Activated CD4-positive, alpha-beta T cell treated with anti-CD3 and anti-CD28 coated beads for 48 hours (primary cell): ENCODE measurements around the gene HCAR1.
"Not testable (repeated sequence)": the region's sequence is repeated elsewhere in the genome, so short reads cannot be mapped to it uniquely, and the experiment has no call there.

Experiments
- DNase-seq: peaks from one replicate; pipeline ENCODE4 v3.0.0-alpha.2; 2020

HCAR1 gene

DNA sequence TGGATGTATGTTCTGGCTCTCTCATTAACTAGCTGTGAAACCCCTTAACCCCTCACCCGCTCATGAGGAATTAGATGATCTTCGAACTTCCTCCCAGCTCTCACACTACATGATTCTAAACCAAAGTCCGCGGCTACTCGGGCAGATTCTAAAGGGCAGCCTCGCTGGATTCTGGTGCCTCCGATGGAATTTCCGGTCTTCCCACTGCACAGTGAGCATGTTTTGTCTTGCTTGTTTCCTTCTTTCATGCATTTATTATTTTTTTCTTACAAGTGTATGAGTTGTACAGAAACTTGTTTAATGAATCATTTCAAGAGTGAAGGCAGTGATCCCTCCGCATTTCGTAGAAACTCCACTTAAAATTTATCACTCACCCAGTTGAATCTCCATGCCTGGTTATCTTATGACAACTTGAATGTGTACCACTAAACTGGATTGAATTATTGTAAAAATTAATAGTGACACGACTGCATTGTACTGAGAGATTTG, 9.5 kb downstream of the HCAR1 start:
- no peak for DNase-seq

DNA sequence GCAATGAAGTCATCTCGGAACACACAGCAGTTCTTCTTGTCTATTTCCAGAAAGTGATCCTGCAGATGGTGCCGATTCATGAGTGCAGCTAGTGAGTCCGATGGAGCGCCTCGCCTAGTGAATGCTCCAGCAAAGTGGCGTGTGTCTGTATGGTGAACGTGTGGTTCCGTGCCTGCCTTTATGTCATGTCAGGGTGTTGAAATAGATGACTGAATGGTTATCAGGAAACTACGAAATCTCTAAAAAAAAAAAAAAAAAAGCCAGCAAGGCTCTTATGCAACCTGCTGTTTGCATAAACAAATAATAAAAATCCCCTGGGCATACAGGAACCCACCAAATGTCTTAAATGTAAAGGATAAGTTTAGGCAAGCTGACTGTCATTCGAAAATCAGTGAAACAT, 14.0 kb downstream of the HCAR1 start, which contains the start of gene HCAR3:
Gene HCAR3, minus strand, starts transcription at position 154 of the 400 bp plus-strand sequence. Its CDS starts 74 bp downstream, at position 80.
- DNase-seq = not testable (repeated sequence)

- DNase-seq = not testable (repeated sequence)
Measured at GRCh38 chr12:122715211-122715610, 15.4 kb downstream of the HCAR1 start.

DNA sequence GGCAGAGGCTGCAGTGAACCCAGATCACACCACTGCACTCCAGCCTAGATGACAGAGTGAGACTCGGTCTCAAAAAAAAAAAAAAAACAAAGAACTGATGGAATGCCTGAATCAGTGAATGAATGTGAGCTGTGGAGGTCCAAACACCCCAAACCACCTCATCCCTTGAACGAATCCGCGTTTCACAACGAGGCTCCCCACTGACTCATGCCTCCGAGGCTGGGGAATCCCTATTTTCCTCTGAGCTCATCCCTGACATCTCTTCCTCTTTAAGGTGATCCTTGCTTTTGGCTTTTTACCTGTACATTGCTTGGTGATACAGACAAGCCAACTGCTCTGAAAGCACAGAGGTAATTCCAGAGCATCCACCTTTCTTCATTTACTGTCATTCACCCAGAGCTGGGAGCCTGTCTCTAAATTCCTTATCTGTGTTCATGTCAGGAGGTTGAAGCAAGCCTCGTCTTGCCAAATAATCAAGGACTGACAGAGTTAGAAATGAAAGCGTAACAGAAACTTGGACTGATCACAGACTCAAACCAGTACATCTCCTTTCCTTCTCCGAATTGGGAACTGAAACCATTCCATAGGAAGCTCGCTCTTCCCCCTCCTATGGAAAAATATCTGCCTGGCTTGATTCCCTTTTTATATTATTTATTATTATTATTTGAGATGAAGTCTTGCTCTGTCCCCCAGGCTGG, 17.0 kb downstream of the HCAR1 start:
- not testable (repeated sequence) for DNase-seq

- not testable (repeated sequence) for DNase-seq
Measured at GRCh38 chr12:122711266-122711665, 19.4 kb downstream of the HCAR1 start.

DNA sequence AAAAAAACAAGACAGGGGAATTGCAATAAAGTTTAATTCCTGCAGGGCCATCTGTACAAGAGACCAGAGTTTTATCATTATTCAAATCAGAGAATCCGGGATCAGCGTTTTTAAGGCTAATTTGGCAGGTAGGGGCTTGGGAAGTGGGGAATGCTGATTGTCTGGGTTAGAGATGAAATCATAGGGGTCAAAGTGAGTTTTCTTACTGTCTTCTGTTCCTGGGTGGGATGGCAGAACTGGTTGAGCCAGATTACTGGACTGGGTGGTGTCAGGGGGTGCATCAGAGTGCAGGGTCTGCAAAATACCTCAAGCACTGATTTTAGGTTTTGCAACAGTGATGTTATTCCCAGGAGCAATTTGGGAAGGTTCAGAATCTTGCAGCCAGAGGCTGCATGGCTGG, 20.3 kb downstream of the HCAR1 start:
- DNase-seq = not testable (repeated sequence)

DNA sequence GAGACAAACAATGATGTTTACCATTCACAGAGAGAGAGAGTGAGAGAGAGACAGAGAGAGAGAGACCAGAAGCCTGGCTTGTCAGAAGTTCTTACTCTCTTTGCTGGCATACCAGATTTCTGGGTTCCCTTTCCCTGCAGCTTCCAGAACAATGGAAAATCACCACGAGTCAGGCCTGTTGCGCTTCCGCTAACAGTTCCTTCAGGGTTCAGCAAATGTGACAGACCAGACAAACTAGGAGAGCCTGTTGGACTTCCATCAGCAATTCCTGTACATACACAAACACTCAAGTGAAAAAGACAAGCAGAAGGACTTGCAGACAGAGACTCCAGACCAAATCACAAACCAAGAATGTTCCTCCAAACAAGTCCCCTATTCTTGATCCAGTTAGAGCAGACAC, 21.4 kb downstream of the HCAR1 start:
- DNase-seq = not testable (repeated sequence)

- not testable (repeated sequence) for DNase-seq
Measured at GRCh38 chr12:122703841-122704240, 26.8 kb downstream of the HCAR1 start.

- not testable (repeated sequence) for DNase-seq
Measured at GRCh38 chr12:122702890-122703611, 27.6 kb downstream of the HCAR1 start, which contains the start of gene HCAR2. TSS of gene HCAR2 (minus strand) at chr12:122703357. CDS start at chr12:122703283, 74 bp downstream.

DNA sequence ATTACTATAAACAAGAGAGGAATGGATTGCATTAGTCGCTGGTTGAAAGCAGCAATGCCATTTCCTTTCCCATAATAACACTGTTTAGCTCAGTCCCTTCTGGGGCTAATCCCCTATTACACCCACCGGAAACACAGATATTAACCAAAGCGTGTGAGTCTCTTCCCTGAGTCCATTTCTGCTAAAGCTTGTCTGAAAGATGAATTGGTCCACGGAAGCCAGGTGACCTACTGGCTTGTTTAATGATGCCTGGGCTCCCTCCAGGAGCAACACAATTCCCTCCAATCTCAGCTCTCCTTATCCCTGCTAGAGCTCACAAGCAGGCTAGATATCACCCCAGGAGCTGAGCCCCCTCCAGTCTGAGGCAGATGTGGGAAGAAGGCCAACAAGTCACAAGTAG, 29.2 kb downstream of the HCAR1 start:
- not testable (repeated sequence) for DNase-seq

GRCh38 chr12:122700038-122700710, 30.5 kb downstream of the HCAR1 start:
- DNase-seq = not testable (repeated sequence)

DNA sequence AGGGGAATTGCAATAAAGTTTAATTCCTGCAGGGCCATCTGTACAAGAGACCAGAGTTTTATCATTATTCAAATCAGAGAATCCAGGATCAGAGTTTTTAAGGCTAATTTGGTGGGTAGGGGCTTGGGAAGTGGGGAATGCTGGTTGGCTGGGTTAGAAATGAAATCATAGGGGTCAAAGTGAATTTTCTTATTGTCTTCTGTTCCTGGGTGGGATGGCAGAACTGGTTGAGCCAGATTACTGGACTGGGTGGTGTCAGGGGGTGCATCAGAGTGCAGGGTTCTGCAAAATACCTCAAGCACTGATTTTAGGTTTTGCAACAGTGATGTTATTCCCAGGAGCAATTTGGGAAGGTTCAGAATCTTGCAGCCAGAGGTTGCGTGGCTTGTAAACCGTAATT, 33.7 kb downstream of the HCAR1 start:
- not testable (repeated sequence) for DNase-seq

- no peak for DNase-seq
Measured at GRCh38 chr12:122691566-122691965, 39.1 kb downstream of the HCAR1 start.

GRCh38 chr12:122688291-122688690, 42.4 kb downstream of the HCAR1 start:
- no peak for DNase-seq

DNA sequence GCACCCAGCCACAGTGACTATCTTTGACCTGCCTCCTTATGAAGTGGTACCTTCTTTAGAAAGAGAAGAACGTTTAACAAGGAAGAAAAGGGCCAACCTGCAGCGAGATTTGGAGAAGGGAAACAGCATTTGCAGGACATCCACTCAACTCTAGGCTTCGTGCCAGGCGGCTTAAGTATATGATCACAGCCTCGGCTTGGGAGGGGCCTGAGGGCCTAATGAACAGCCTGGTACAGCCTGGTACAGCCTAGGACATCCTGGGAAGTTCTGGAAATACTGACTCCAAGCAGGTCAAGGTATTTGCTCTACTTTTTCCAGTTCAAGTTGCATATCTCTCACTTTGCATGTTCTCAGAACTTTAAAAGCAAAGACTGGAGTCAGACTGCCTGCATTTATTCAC, 43.6 kb downstream of the HCAR1 start:
- DNase-seq = no peak

DNA sequence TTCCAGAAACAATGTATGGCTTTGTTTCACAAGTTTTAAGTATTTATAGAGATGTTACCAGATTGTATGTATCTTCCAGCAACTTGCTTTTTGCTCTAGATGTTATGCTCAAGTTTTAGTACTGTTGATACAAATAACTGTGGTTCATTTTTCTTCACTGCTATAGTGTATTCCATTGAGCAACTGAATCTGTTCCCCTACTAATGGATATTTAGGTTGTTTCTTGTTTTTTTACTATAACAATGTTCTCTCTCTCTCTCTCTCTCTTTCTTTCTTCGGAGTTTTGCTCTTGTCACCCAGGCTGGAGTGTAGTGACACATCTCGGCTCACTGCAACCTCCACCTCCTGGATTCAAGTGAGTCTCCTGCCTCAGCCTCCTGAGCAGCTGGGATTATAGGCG, 44.1 kb downstream of the HCAR1 start:
- DNase-seq = no peak

DNA sequence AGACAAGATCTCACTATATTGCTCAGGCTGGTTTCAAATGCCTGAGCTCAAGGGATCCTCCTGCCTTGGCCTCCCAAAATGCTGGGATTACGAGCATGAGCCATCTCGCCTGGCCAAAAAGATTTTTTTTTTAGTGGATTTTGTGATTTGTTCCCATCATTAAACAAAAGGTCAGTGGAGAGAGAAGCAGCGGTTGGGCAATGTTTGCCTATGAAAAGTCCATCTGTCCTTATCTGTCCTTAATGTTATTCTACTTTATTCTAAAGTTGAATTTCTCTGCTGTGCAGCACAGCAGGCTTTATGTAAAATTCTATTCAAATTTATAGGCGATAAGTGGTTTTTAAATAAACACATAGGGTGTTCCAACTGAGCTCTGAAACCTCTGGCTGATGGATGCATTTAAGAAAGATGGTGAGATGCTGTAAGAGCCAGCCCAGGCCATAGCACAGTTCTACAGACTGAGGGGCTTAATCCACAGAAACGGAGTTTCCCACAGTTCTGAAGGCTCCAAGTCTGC, 46.3 kb downstream of the HCAR1 start:
- no peak for DNase-seq

GRCh38 chr12:122681814-122682213, 48.8 kb downstream of the HCAR1 start:
- DNase-seq = no peak

- not testable (repeated sequence) for DNase-seq
Measured at GRCh38 chr12:122680989-122681388, 49.7 kb downstream of the HCAR1 start.

DNA sequence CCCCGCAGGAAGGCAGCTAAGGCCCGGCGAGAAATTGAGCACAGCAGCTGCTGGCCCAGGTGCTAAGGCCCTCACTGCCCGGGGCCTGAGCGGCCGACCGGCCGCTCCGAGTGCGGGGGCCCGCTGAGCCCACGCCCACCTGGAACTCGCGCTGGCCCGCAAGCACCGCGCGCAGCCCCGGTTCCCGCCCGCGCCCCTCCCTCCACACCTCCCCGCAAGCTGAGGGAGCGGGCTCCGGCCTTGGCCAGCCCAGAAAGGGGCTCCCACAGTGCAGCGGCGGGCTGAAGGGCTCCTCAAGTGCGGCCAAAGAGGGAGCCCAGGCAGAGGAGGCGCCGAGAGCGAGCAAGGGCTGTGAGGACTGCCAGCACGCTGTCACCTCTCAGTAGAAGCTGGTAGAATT, 53.9 kb downstream of the HCAR1 start:
- DNase-seq = not testable (repeated sequence)
